ENCODE data around the gene MYO1F.

Gene MYO1F

DNA sequence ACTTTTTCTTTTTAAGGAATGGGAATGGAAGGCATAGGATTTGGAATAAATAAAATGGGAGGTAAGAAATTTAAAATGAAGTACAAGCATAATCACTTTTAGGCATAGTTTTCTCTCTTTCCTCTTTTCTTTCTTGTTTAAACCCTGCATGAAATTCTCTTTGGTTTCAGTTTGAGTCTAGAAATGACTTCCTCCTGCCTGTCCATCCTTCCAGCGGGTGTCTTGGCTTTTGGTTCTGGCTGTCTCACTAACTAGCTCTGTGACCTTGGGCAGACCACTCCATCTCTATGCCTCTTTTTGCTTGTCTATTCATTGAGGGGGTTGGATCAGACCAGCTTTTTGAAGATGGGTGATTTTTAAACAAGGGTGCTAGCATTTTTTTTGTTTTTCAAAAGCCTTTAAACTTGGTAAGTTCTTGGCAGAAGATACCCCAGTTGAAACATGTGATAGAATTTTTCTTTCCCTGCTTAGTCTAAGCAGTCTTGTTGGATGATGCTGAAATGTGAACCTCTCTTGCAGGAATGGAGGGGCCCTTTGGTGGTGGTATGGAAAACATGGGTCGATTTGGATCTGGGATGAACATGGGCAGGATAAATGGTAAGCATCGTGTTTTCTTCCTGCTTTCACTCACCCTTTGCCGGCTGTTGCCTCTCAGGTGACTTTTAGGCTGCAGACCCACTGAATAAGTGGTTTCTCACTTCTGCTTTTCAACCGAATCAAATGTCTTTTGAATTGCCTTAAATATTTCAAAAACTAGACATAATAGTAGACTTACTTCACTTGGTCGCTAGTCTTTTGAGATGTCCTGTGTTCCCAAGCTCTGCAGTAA is 103.4 kb downstream of the MYO1F start:
- Histone ChIP-seq H3K36me3 (ENCODE audit: insufficient read depth) (peaks cover 17% of the 10 kb centered on the region; the same call in 1 of the 2 replicates), H3K79me2 (ENCODE audit: insufficient read depth, low read depth) (peaks cover 48% of the 10 kb centered on the region; the same call in 1 of the 2 replicates), H2AFZ (ENCODE audit: low read depth) (no peak overlapping the region), H3K4me3 (IDR thresholded peaks at IDR 0.05; ENCODE audit: insufficient read depth, low read depth, low read length) (no peak overlapping the region), H3K9ac (no peak overlapping the region), H4K20me1 (ENCODE audit: insufficient read depth) (no peaks in the 10 kb centered on the region), H3K4me2 (no peak overlapping the region), H3K27ac (no peak overlapping the region), H3K27me3 (ENCODE audit: insufficient read depth, low read depth) (no peaks in the 10 kb centered on the region), H3K4me1 (ENCODE audit: low read depth, poor library complexity, severe bottlenecking) (no peaks in the 10 kb centered on the region)
- TF ChIP-seq, protein P1, sequence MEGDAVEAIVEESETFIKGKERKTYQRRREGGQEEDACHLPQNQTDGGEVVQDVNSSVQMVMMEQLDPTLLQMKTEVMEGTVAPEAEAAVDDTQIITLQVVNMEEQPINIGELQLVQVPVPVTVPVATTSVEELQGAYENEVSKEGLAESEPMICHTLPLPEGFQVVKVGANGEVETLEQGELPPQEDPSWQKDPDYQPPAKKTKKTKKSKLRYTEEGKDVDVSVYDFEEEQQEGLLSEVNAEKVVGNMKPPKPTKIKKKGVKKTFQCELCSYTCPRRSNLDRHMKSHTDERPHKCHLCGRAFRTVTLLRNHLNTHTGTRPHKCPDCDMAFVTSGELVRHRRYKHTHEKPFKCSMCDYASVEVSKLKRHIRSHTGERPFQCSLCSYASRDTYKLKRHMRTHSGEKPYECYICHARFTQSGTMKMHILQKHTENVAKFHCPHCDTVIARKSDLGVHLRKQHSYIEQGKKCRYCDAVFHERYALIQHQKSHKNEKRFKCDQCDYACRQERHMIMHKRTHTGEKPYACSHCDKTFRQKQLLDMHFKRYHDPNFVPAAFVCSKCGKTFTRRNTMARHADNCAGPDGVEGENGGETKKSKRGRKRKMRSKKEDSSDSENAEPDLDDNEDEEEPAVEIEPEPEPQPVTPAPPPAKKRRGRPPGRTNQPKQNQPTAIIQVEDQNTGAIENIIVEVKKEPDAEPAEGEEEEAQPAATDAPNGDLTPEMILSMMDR (conservative IDR thresholded peaks at IDR 0.05; ENCODE audit: low read depth, low read length) = no peak
